GM21723 (cell line): ENCODE data around the gene PRDM16.

Source experiments
- ATAC-seq: cut with Tn5 transposase; IDR thresholded peaks from one replicate; pipeline ENCODE4 v1.9.1; 2021; ENCODE audit warnings: mild to moderate bottlenecking, moderate library complexity; ENCODE audit not compliant: unreplicated experiment

The PRDM16 gene

GRCh38 chr1:3101124-3101939 lies 32.3 kb downstream of the PRDM16 start:
- ATAC-seq: no peak

GRCh38 chr1:3102641-3103040 lies 33.6 kb downstream of the PRDM16 start:
- ATAC-seq: no peak

GRCh38 chr1:3103967-3104677 lies 35.1 kb downstream of the PRDM16 start:
- no peak for ATAC-seq

GRCh38 chr1:3105167-3105863 lies 36.3 kb downstream of the PRDM16 start:
- ATAC-seq: no peak

GRCh38 chr1:3106216-3106615 lies 37.2 kb downstream of the PRDM16 start:
- ATAC-seq: no peak

- no peak for ATAC-seq
These were observed 38.2 kb downstream of the PRDM16 start for GRCh38 chr1:3107201-3107600.

- ATAC-seq: no peak
These were observed 40.4 kb downstream of the PRDM16 start for GRCh38 chr1:3109355-3109754.

GRCh38 chr1:3111348-3112021 lies 42.5 kb downstream of the PRDM16 start:
- ATAC-seq: no peak

GRCh38 chr1:3112526-3112925 lies 43.5 kb downstream of the PRDM16 start:
- ATAC-seq: no peak

GRCh38 chr1:3113047-3113740 lies 44.2 kb downstream of the PRDM16 start:
- no peak for ATAC-seq

- no peak for ATAC-seq
These were observed 44.7 kb downstream of the PRDM16 start for GRCh38 chr1:3113741-3114056.

- ATAC-seq: no peak
These were observed 45.2 kb downstream of the PRDM16 start for GRCh38 chr1:3114131-3114744.

GRCh38 chr1:3114846-3115245 lies 45.8 kb downstream of the PRDM16 start:
- ATAC-seq: no peak

- no peak for ATAC-seq
These were observed 46.5 kb downstream of the PRDM16 start for GRCh38 chr1:3115275-3116149.

- no peak for ATAC-seq
These were observed 47.1 kb downstream of the PRDM16 start for GRCh38 chr1:3116150-3116510.

- no peak for ATAC-seq
These were observed 47.6 kb downstream of the PRDM16 start for GRCh38 chr1:3116560-3116959.

GRCh38 chr1:3117879-3118278 lies 48.9 kb downstream of the PRDM16 start:
- no peak for ATAC-seq

- no peak for ATAC-seq
These were observed 50.1 kb downstream of the PRDM16 start for GRCh38 chr1:3119061-3119460.

- ATAC-seq: no peak
These were observed 50.7 kb downstream of the PRDM16 start for GRCh38 chr1:3119725-3120124.
